C4-2B (cell line): Measurements from ENCODE around the gene FZD10.

Experiments
- CTCF ChIP-seq: fragments of 450-650 bp; conservative IDR thresholded peaks from 2 replicates; pipeline ENCODE4 v1.5.1; 2017; ENCODE audit warnings: mild to moderate bottlenecking
- ZFX ChIP-seq: fragments of 450-650 bp; IDR thresholded peaks from 2 replicates; pipeline ENCODE4 v1.6.1; 2017

- TF ChIP-seq CTCF (no peak), ZFX (no peak)
Observed at GRCh38 chr12:130155416-130156073, 6.7 kb upstream of the FZD10 start.
